ENCODE measurements around the gene LBP. TPM values are rescaled to one million over a fixed set of nuclear protein-coding genes. Genes with fewer than 3 reads are reported as not detected.
"Not testable (repeated sequence)": the region's sequence is repeated elsewhere in the genome, so short reads cannot be mapped to it uniquely, and the experiment has no call there.

LBP gene
- total and polyA plus RNA-seq, 5 donors = 0.42 to 6.3 (median 1.9) TPM

DNA sequence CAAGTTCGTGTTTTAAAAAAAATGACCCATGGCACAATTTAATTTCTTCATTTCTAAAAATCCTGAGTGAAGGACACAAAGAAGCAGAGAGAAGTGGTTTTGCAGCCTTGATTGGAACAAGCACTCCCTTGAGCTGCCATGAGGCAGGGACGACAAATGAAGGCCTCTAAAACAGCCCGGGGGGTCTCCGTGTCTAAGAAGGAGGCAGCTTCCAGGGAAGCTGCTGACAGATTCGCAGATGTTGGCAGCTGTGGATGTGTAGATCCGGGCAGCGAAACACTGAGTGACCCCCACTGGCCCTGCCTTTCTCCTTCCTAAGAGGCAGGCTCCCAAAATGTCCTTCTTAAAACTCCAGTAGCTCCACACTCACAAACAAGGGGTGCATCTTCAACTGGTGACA, 9.6 kb upstream of the LBP start:
- DNase-seq = no peak
- intact Hi-C loops (cut with DNase I) = no loop called here
- Histone ChIP-seq H3K4me1 (ENCODE audit: control insufficient read depth, insufficient read depth, low read length) (no peaks in the 10 kb centered on the region), H3K27me3 (ENCODE audit: control insufficient read depth, insufficient read depth) (no peaks in the 10 kb centered on the region), H3K27ac (ENCODE audit: low read length) (no peak overlapping the region), H3K9me3 (ENCODE audit: control insufficient read depth, low read length) (peaks cover 4% of the 10 kb centered on the region), H3K4me3 (ENCODE audit: low read length) (no peak overlapping the region)
- no peak for ATAC-seq
- WGBS = 31% methylated on average over 7 of the region's 7 CpGs

DNA sequence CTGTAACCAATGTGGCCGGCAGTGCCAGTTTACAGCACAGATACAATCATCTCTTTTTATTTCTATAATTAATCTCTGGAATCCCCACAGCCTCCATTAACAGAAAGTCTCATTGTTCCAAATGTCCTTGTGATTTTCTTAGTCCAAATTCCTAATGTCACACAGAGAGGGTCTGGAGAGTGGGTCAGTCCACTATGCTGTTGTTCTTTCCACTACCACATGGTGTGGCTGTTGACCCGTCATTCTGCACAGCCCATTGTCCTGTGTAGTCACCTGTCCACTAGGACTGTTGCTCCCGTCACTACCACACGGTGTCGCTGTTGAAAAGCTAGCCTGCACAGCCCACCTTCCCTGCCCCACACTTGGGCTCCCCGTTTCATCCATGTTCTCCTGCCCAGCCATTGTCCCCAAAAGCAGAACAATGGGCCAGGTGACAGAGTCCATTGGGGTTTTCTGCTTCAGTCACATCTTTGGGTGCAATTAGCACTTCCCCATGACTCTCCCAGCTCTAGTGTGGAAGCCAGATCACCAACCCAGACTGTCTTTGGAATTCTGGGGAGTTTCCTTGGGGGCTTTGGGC, 8.6 kb upstream of the LBP start:
- intact Hi-C loops (cut with DNase I) = no loop called here
- Histone ChIP-seq H3K27ac (ENCODE audit: low read length) (no peak overlapping the region), H3K9me3 (ENCODE audit: control insufficient read depth, low read length) (peaks cover 4% of the 10 kb centered on the region), H3K4me3 (ENCODE audit: low read length) (no peak overlapping the region), H3K27me3 (ENCODE audit: control insufficient read depth, insufficient read depth) (no peaks in the 10 kb centered on the region), H3K4me1 (ENCODE audit: control insufficient read depth, insufficient read depth, low read length) (no peaks in the 10 kb centered on the region)
- DNase-seq = peak; percentile 51 to 72 (median 68)
- 42% methylated on average over 6 of the region's 6 CpGs for WGBS
- peak; percentile 55 to 64 for ATAC-seq

DNA sequence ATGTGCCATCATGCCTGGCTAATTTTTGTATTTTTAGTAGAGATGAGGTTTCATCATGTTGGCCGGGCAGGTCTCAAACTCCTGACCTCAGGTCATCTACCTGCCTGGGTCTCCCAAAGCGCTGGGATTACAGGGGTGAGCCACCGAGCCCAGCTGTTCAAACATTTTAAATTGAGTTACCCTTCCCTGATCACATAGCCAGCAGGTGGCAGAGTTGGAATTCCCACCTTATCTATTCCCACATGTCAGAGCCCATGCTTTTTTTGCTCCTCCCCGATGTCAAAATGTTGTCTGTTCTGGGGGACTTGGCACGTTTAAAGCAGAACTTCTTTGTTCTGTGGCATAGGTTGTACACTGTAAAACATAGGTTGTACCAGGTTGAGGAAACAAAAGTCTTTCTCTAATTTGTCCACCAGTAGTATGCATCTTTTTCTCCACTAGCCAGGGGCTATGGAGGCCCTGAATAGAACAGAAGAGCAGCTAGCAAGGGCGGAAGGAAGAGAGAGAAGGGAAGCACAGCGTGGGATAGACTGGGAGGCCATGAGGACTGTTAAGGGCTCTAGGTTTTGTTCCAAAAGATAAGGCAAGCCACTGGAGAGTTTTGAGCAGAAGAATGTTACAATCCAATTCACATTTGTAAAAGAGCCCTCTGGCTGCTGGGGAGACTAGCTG, 7.3 kb upstream of the LBP start:
- 42% methylated on average over 7 of the region's 7 CpGs for WGBS
- intact Hi-C loops (cut with DNase I) = no loop called here
- H3K4me1 ChIP-seq (ENCODE audit: control insufficient read depth, insufficient read depth, low read length) = no peaks in the 10 kb centered on the region
- H3K27ac ChIP-seq (ENCODE audit: low read length) = no peak overlapping the region
- ATAC-seq (peak; percentile 45 to 68), DNase-seq (no peak)
- no peaks in the 10 kb centered on the region for H3K27me3 ChIP-seq (ENCODE audit: control insufficient read depth, insufficient read depth)
- H3K9me3 ChIP-seq (ENCODE audit: control insufficient read depth, low read length) = peaks cover 4% of the 10 kb centered on the region
- no peak overlapping the region for H3K4me3 ChIP-seq (ENCODE audit: low read length)

DNA sequence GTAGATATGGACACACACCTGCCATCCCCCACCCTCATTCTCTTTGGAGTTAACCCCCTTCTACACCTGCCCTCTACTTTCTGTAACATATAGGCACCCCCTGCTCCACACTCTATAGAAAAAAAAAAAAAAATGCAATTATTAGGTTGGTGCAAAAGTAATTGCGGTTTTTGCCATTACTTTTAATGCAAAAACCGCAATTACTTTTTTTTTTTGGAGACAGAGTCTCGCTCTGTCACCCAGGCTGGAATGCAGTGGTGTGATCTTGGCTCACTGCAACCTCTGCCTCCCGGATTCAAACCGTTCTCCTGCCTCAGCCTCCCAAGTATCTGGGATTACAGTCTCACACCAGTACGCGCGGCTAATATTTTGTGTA, 6.8 kb upstream of the LBP start:
- 76% methylated on average over 8 of the region's 8 CpGs for WGBS
- ATAC-seq, DNase-seq: not testable (repeated sequence)

DNA sequence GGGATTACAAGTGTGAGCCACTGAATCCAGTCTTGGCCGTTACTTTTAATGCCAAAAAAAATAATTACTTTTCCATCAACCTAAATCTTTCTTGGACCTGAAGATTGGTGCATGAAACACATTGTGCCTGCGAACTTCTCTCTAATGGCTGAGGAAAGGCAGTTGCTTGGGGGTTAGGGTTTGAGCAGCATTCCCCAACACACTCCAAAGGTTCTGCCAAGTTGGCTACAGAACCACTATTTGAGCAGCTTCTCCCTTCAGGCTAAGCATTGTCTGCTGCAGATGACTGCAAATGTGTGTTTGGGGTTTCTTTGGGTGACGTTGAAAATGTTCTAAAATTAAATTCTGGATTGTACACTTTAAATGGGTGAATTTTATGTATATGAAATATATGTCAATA, 6.3 kb upstream of the LBP start:
- Histone ChIP-seq H3K27ac (ENCODE audit: low read length) (no peak overlapping the region), H3K4me1 (ENCODE audit: control insufficient read depth, insufficient read depth, low read length) (no peaks in the 10 kb centered on the region), H3K9me3 (ENCODE audit: control insufficient read depth, low read length) (peaks cover 4% of the 10 kb centered on the region), H3K4me3 (ENCODE audit: low read length) (no peak overlapping the region), H3K27me3 (ENCODE audit: control insufficient read depth, insufficient read depth) (no peaks in the 10 kb centered on the region)
- intact Hi-C loops (cut with DNase I) = loop anchor here in 1 of 4 donors (10.0 kb wide), 1 partner anchor 65 kb away; no protein-coding TSS in a partner anchor
- no peak for DNase-seq
- WGBS = 45% methylated on average over 3 of the region's 3 CpGs
- peak in 1 of 2 donors; percentile 76 for ATAC-seq

More for the DNA sequence above, 6.8 kb upstream of the LBP start:
- intact Hi-C loops (cut with DNase I); H3K4me3 ChIP-seq (ENCODE audit: low read length); H3K27me3 ChIP-seq (ENCODE audit: control insufficient read depth, insufficient read depth); H3K4me1 ChIP-seq (ENCODE audit: control insufficient read depth, insufficient read depth, low read length); H3K27ac ChIP-seq (ENCODE audit: low read length); H3K9me3 ChIP-seq (ENCODE audit: control insufficient read depth, low read length): not testable (repeated sequence)

DNA sequence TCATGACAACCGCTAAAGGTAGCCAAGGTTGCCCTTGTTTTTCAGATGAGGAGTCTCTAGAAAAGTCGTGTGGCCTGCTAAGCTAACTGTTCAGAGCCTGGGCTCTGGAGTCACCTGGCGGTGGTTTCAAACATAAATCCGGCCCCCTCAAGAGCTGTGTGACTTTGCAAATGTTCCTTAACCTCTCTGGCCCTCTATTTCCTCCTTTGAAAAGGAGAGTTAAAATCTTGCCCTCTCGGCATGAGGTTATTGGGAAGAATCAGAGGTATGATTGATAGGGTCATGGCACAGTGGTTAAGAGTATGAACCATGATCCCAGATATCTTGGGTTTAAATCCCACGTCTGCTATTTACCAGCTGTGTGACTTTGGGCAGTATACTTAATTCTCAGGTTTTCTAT, 5.6 kb upstream of the LBP start:
- Histone ChIP-seq H3K4me3 (ENCODE audit: low read length) (no peak overlapping the region), H3K4me1 (ENCODE audit: control insufficient read depth, insufficient read depth, low read length) (no peaks in the 10 kb centered on the region), H3K27ac (ENCODE audit: low read length) (no peak overlapping the region), H3K9me3 (ENCODE audit: control insufficient read depth, low read length) (peaks cover 4% of the 10 kb centered on the region), H3K27me3 (ENCODE audit: control insufficient read depth, insufficient read depth) (no peaks in the 10 kb centered on the region)
- DNase-seq = no peak
- 88% methylated on average over 6 of the region's 6 CpGs for WGBS
- ATAC-seq = no peak
- intact Hi-C loops (cut with DNase I) = loop anchor here in 1 of 4 donors (10.0 kb wide), 1 partner anchor 64 kb away; no protein-coding TSS in a partner anchor

DNA sequence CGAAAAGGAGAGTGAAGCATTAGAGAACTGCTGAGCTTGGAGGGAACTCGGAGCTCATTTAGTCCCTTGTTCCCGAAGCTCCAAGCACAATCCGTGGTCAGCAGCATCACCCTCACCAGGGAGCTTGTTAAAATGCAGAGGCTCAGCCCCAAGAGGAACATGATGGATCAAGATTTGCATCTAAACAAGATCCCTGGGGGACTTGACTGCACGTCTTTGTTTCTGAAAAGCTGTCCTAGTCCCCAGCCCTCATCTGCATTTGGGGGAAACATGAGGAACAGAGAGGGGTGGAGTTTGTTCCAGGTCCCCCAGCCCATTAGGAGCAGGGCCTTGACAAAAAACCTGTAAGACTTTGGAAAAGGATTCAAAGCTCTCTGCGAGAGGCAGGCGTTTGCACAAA, 4.1 kb upstream of the LBP start:
- Histone ChIP-seq H3K27ac (ENCODE audit: low read length) (no peak overlapping the region), H3K4me3 (ENCODE audit: low read length) (no peak overlapping the region), H3K9me3 (ENCODE audit: control insufficient read depth, low read length) (peaks cover 4% of the 10 kb centered on the region), H3K4me1 (ENCODE audit: control insufficient read depth, insufficient read depth, low read length) (no peaks in the 10 kb centered on the region), H3K27me3 (ENCODE audit: control insufficient read depth, insufficient read depth) (no peaks in the 10 kb centered on the region)
- DNase-seq = no peak
- WGBS = 60% methylated on average over 7 of the region's 7 CpGs
- intact Hi-C loops (cut with DNase I) = loop anchor here in 1 of 4 donors (10.0 kb wide), 1 partner anchor 63 kb away; no protein-coding TSS in a partner anchor
- ATAC-seq = no peak

DNA sequence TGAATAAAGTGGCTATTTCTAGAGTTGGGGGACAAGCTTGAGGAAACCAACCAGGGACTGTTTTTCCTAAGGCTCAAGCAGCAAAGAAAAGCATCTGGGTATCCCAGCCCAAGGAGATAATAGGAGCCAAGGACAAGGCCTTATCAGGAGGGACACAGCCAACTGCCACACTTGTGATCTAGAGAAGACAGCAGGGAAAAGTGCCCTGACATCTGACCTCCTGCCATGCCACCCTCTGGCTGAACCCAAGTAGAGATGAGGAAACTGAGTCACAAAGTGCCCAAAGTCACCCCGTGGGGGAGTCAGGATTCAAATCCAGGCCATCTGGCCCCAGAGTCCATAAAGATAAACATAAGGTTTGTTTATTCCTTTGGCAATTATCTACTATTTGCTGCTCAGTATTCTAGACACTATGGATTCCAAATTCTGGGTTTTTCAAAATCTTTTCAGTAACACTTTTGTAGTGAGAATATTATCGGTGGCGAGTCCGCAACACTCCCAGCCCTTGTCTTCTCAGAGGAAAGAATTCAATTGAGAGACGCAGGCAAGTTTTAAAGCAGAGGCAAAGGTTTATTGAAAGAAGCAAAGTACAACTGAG, 3.5 kb upstream of the LBP start:
- intact Hi-C loops (cut with DNase I) = loop anchor here in 1 of 4 donors (10.0 kb wide), 1 partner anchor 62 kb away; no protein-coding TSS in a partner anchor
- no peaks in the 10 kb centered on the region for H3K27me3 ChIP-seq (ENCODE audit: control insufficient read depth, insufficient read depth)
- H3K4me3 ChIP-seq (ENCODE audit: low read length) = no peak overlapping the region
- H3K9me3 ChIP-seq (ENCODE audit: control insufficient read depth, low read length) = peaks cover 1% of the 10 kb centered on the region
- H3K27ac ChIP-seq (ENCODE audit: low read length) = no peak overlapping the region
- DNase-seq (no peak), ATAC-seq (no peak)
- WGBS = 65% methylated on average over 5 of the region's 5 CpGs
- H3K4me1 ChIP-seq (ENCODE audit: control insufficient read depth, insufficient read depth, low read length) = no peaks in the 10 kb centered on the region

DNA sequence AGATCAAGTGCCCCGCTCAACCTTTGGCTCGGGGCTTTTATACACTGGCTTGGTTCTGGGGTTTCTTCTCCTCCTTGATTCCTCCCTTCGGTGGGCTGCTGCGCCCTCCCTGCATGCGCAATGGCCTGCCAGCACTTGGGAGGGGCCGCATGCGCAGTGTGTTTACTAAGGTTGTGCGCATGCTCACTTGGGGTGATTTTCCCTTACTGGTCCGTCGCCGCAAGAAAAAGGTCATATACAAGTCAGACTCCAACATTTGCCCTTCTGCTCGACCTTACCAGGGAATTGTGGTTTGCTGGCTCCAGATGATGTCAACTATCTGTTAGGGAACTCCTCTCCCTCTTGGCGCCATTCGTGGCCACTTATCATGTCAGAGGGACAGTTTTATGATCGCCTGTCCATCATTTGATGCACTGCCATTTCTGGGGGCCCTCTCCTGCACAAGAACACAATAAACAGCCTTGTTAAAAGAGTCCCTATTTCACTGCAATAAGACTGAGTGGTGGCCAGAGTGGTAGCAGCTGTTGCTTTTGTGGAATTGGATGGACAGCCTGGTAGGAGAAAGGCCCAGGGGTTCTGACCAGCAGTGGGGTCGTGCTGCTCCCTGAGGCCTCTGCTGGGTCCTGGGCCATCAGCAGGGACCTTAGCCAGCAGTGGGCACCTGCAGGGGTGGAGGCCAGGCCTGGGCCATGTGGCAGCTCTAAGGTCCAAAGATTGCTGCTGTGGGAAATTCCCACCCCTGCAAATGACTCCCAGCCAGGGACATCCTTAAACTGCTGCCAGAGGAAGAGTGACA, 2.8 kb upstream of the LBP start:
- no peak overlapping the region for H3K4me3 ChIP-seq (ENCODE audit: low read length)
- intact Hi-C loops (cut with DNase I) = loop anchor here in 1 of 4 donors (10.0 kb wide), 1 partner anchor 61 kb away; no protein-coding TSS in a partner anchor
- H3K9me3 ChIP-seq (ENCODE audit: control insufficient read depth, low read length) = no peaks in the 10 kb centered on the region
- 57% methylated on average over 16 of the region's 16 CpGs for whole genome bisulfite sequencing
- DNase-seq (peak; percentile 69 to 85 (median 75)), ATAC-seq (peak in 1 of 2 donors; percentile 39)
- H3K27ac ChIP-seq (ENCODE audit: low read length) = peak overlapping the region; percentile 38
- no peaks in the 10 kb centered on the region for H3K27me3 ChIP-seq (ENCODE audit: control insufficient read depth, insufficient read depth)
- H3K4me1 ChIP-seq (ENCODE audit: control insufficient read depth, insufficient read depth, low read length) = no peaks in the 10 kb centered on the region

DNA sequence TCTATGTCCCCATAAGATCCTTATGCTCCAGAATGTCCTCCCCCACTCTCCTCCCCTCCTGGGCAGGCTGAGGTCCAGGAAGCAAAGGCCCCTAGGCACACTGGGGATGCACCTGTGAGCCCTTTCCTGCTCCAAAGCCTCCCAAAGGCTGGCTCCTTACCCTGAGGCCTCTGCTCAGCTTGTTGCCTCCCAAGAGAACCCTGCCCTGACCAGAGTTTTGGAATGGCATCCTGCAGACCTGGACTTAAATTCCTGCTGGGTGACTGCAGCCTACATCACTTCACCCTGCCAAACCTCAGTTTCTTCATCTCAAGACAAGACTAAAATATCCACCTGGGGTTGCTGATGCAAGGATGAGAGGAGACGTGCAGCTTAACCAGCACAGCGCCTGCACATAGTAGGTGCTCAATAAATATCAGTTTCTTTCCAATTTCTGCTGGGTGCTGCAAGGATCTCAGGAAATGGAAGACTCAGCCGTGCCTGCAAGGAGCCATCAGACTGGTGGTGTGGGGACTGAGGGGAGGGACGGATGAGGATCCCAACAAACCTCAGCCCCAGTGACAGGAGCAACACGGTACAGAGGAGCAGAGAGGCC, 2.1 kb upstream of the LBP start:
- intact Hi-C loops (cut with DNase I) = loop anchor here in 1 of 4 donors (10.0 kb wide), 1 partner anchor 61 kb away; no protein-coding TSS in a partner anchor
- Histone ChIP-seq H3K9me3 (ENCODE audit: control insufficient read depth, low read length) (no peaks in the 10 kb centered on the region), H3K27me3 (ENCODE audit: control insufficient read depth, insufficient read depth) (no peaks in the 10 kb centered on the region), H3K4me1 (ENCODE audit: control insufficient read depth, insufficient read depth, low read length) (no peaks in the 10 kb centered on the region), H3K4me3 (ENCODE audit: low read length) (no peak overlapping the region), H3K27ac (ENCODE audit: low read length) (no peak overlapping the region)
- ATAC-seq = no peak
- DNase-seq = no peak
- 90% methylated on average over 5 of the region's 5 CpGs for whole genome bisulfite sequencing

All from right cardiac atrium (tissue), 5 donors.